Measurements from ENCODE around the gene PRR23E. TPM values are rescaled to one million over a fixed set of nuclear protein-coding genes. Genes with fewer than 3 reads are reported as not detected.

Gene PRR23E
- total RNA-seq, 1 experiment from 2014 or later: not detected

- Histone ChIP-seq H3K4me3 (no peak overlapping the region), H3K36me3 (no peaks in the 10 kb centered on the region), H3K27me3 (0 out of 2 replicates have a peak, but pooled peaks cover 6% of the 10 kb centered on the region), H3K27ac (no peak overlapping the region), H3K4me1 (no peaks in the 10 kb centered on the region), H3K9me3 (replicated peaks) (no peaks in the 10 kb centered on the region)
- no peak for DNase-seq
Observed at GRCh38 chr3:127214975-127215374, 22.0 kb downstream of the PRR23E start.

- 0 out of 2 replicates have a peak, but pooled peaks cover 6% of the 10 kb centered on the region for H3K27me3 ChIP-seq
- no peak overlapping the region for H3K27ac ChIP-seq
- H3K36me3 ChIP-seq: no peaks in the 10 kb centered on the region
- no peaks in the 10 kb centered on the region for H3K9me3 ChIP-seq (replicated peaks)
- H3K4me1 ChIP-seq: no peaks in the 10 kb centered on the region
- no peak for DNase-seq
- H3K4me3 ChIP-seq: no peak overlapping the region
Observed at GRCh38 chr3:127215714-127216414, 22.9 kb downstream of the PRR23E start.

DNA sequence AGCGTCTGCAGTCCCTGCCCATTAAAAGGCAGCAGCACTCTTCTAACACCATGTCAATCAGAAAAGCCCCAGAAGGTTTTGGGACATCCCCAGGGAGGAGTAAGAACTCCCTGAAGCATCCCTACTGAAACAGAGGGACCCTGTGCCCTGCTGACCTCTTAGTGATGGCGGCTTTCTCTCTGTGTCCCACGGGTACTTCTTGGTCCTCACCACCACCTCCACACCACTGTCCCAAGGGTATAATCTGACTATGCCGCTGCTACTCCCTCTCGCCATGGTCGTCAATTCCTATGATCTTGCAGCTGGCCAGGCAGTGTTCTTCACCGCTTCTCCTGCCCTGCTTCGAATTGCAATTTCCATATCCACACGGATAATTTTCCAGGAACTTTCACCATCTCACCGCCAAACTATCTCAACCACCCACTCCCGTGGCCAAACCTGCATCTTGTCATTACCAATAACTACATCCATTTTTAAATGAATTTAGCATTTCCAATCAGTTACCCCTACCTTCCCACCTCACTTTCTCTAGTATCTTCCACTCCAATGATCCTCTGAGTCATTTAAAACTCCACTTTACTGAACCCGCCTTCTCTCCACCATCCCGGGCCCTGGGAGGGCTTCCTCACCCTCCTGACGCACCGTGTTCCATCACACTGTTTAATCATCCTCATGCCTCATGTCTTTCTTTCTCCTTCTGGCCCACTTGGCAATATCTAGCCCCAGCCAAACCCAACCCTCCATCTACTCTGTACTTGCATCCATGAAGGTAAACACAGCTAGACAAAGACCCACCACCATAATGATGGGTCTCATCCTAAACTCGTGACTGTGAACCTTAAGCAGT is 23.7 kb downstream of the PRR23E start:
- Histone ChIP-seq H3K4me1 (peaks cover 2% of the 10 kb centered on the region; the same call in 1 of the 2 replicates), H3K4me3 (no peak overlapping the region), H3K27ac (no peak overlapping the region), H3K27me3 (0 out of 2 replicates have a peak, but pooled peaks cover 6% of the 10 kb centered on the region), H3K9me3 (replicated peaks) (no peaks in the 10 kb centered on the region), H3K36me3 (no peaks in the 10 kb centered on the region)
- no peak for DNase-seq

- H3K27me3 ChIP-seq: 0 out of 2 replicates have a peak, but pooled peaks cover 6% of the 10 kb centered on the region
- H3K27ac ChIP-seq: no peak overlapping the region
- H3K4me3 ChIP-seq: no peak overlapping the region
- no peak for DNase-seq
- H3K36me3 ChIP-seq: no peaks in the 10 kb centered on the region
- H3K4me1 ChIP-seq: peaks cover 6% of the 10 kb centered on the region; the same call in 1 of the 2 replicates
- no peaks in the 10 kb centered on the region for H3K9me3 ChIP-seq (replicated peaks)
Observed at GRCh38 chr3:127217596-127218453, 24.9 kb downstream of the PRR23E start.

DNA sequence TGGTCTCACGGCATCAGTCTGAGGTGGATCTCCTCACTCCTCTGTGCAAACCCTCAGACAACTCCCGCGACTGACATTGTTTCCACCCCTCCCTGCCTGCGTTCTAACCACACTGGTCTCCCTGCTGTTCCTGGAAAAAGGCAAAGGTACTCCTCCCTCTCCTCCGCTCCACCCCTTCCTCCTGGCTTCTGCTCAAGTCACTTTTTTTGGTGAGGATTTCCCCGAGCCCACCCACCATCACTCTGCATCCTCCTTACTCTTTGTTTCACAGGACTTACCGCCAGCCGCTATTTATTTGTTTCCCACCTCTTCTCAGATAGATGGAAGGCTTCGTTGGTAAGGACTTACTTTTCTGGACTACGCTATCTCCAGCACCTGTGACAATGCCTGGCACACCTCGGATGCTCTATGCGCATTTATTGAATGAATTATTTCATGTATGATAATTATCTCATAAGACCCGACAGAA is 25.6 kb downstream of the PRR23E start:
- Histone ChIP-seq H3K36me3 (no peaks in the 10 kb centered on the region), H3K4me3 (no peak overlapping the region), H3K4me1 (peaks cover 6% of the 10 kb centered on the region; the same call in 1 of the 2 replicates), H3K27me3 (0 out of 2 replicates have a peak, but pooled peaks cover 6% of the 10 kb centered on the region), H3K9me3 (replicated peaks) (no peaks in the 10 kb centered on the region), H3K27ac (no peak overlapping the region)
- no peak for DNase-seq

DNA sequence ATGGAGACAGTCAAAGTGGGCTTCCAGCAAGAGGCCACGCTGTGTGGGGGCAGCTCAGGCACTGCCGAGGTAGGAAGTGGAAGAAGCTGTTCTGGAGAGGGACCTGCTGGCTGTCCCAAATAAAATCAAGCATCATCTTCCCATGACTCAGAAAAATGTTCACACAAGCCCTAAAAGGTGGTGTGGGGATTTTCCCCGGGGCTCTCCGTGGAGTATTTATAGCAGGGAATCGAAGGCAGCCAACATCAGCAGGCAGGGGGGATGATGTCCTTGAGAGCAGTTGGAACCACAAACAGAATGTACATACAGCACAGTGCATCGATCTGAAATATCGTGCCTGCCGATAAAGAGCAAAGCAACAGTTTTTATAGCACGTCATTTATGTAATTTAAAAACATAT is 27.6 kb downstream of the PRR23E start:
- DNase-seq: no peak
- H3K36me3 ChIP-seq: no peaks in the 10 kb centered on the region
- peaks cover 5% of the 10 kb centered on the region for H3K9me3 ChIP-seq (replicated peaks)
- 0 out of 2 replicates have a peak, but pooled peaks cover 6% of the 10 kb centered on the region for H3K27me3 ChIP-seq
- no peak overlapping the region for H3K4me3 ChIP-seq
- peaks cover 6% of the 10 kb centered on the region; the same call in 1 of the 2 replicates for H3K4me1 ChIP-seq
- H3K27ac ChIP-seq: no peak overlapping the region

DNA sequence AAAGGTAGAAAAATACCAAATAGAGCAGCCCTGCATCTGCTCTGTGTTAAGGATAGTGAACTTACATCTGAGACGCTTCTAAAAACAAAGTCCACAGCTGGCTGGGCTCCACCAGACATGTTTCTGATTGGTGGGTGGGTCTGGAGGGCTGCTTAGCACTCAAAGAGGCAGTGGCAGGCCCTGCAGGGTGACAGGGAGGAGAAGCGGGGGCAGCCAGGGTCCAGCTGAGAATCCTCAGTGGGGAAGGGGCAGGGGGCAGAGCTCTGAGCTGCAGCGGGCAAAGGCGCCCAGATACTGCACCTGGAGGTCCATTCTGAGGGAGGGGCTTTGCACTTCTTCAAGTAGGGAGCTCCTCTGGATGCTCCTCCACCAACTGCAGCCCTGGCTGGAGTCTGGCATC is 28.1 kb downstream of the PRR23E start:
- H3K4me1 ChIP-seq: peaks cover 6% of the 10 kb centered on the region; the same call in 1 of the 2 replicates
- DNase-seq: no peak
- no peaks in the 10 kb centered on the region for H3K36me3 ChIP-seq
- no peak overlapping the region for H3K4me3 ChIP-seq
- peaks cover 6% of the 10 kb centered on the region for H3K9me3 ChIP-seq (replicated peaks)
- H3K27me3 ChIP-seq: 0 out of 2 replicates have a peak, but pooled peaks cover 6% of the 10 kb centered on the region
- H3K27ac ChIP-seq: no peak overlapping the region

DNA sequence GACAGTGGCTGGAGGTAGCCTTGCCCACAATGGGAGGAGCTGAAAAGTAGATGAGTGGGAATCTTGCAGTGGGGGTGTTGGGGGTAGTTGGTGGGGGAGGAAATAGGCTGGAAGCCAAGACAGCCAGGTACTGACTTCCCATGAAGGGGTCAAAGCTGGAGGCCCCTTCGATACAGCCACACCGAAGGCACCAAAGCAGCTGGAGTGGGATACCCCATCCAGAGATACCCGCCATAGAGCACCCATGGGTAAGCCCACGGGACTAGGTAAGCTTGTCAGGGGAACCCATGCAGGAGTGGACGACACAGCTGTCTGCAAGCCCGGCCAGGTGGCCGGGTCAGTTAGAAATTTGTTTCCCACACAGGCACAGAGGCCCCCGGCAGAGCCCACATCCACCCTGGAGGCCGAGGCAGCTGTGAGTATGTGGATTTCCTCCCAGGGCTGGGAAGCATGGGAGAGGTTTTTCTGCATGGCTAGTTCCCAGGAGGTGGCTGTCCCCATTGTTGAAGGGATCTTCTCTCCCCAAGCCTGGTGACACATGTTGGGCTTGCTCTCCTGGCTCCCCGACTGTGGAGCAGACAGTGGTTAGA is 28.6 kb downstream of the PRR23E start:
- DNase-seq: peak; percentile 35 to 61
- H3K36me3 ChIP-seq: no peaks in the 10 kb centered on the region
- H3K27me3 ChIP-seq: 0 out of 2 replicates have a peak, but pooled peaks cover 6% of the 10 kb centered on the region
- H3K4me1 ChIP-seq: peaks cover 6% of the 10 kb centered on the region; the same call in 1 of the 2 replicates
- no peak overlapping the region for H3K4me3 ChIP-seq
- no peak overlapping the region; the same call in 1 of the 2 replicates for H3K27ac ChIP-seq
- peaks cover 6% of the 10 kb centered on the region for H3K9me3 ChIP-seq (replicated peaks)

GRCh38 chr3:127222163-127222562 is 29.2 kb downstream of the PRR23E start:
- H3K36me3 ChIP-seq: no peaks in the 10 kb centered on the region
- H3K4me3 ChIP-seq: no peak overlapping the region
- no peak for DNase-seq
- H3K4me1 ChIP-seq: peaks cover 6% of the 10 kb centered on the region; the same call in 1 of the 2 replicates
- peaks cover 6% of the 10 kb centered on the region for H3K9me3 ChIP-seq (replicated peaks)
- H3K27me3 ChIP-seq: 0 out of 2 replicates have a peak, but pooled peaks cover 6% of the 10 kb centered on the region
- H3K27ac ChIP-seq: no peak overlapping the region; the same call in 1 of the 2 replicates

GRCh38 chr3:127222664-127223063 is 29.7 kb downstream of the PRR23E start:
- Histone ChIP-seq H3K9me3 (replicated peaks) (peaks cover 6% of the 10 kb centered on the region), H3K4me3 (no peak overlapping the region), H3K27ac (no peak overlapping the region), H3K27me3 (0 out of 2 replicates have a peak, but pooled peaks cover 6% of the 10 kb centered on the region), H3K36me3 (no peaks in the 10 kb centered on the region), H3K4me1 (peaks cover 6% of the 10 kb centered on the region; the same call in 1 of the 2 replicates)
- no peak for DNase-seq

- DNase-seq: no peak
- Histone ChIP-seq H3K9me3 (replicated peaks) (peaks cover 6% of the 10 kb centered on the region), H3K4me3 (no peak overlapping the region), H3K27ac (no peak overlapping the region), H3K36me3 (no peaks in the 10 kb centered on the region), H3K4me1 (peaks cover 6% of the 10 kb centered on the region; the same call in 1 of the 2 replicates), H3K27me3 (no peaks in the 10 kb centered on the region)
Observed at GRCh38 chr3:127224118-127224517, 31.2 kb downstream of the PRR23E start.

DNA sequence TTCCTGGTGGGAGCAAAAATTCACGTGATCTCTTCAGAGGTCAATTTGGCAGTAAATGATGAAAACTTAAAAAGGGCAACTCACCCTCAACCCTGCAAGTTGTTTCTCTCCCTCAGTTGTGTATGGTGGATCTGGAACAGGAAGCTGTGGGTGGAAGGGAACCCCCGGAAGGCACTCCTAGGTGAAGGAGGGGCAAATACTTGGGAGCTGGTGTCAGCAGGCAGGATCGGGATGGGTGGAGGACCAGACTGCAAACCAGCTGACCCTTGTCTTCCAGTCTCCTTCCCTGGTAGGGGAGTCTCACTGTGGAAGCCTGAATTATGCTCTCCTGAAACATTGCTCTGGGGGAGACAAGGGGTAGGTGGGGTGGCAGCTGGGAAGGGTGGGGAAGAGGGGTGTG is 33.5 kb downstream of the PRR23E start:
- no peak for DNase-seq
- Histone ChIP-seq H3K27ac (no peak overlapping the region), H3K4me1 (peaks cover 6% of the 10 kb centered on the region; the same call in 1 of the 2 replicates), H3K9me3 (replicated peaks) (peaks cover 6% of the 10 kb centered on the region), H3K4me3 (no peak overlapping the region), H3K36me3 (no peaks in the 10 kb centered on the region), H3K27me3 (no peaks in the 10 kb centered on the region)

DNA sequence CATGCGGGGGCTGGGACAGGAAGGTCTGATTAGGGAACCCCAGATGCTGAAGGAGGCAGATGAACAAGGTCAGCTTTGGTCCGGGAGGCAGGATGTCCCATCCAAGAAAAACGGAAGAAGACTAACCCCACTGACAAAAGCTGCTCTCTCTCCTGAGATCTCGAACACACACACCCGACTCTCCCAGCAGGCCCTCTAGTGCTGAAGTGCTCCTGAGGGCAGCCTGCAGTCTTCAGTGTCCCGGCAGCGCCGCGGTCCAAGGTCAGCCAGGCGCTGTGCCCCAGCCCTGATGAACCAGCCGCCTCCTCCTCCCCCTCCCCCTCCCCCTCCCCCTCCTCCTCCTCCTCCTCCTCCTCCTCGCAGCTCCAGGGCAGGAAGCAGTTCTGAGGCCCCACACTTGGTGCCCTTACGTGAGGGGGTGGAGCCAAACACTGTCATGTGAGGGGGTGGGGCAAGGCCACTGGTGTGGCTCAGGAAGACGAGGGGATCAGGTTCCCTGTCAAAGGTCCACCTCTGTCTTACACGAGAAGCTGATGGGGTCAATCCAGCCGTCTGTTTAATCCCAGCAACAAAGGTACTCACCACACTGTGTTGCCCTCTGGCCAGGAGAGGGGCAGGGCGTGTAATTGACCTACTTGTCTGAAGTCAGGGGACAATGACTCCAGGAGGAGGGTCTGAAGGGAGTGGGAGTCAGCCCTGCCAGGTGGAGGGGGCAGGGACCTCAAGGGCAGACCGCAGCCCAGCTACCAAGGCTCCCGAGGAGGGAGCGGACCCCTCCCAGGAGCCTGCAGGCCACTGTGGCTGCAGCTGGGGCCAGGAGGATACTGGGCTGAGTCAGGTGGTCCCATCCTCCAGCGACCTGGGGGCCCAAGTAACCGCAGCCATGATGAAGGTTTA is 34.3 kb downstream of the PRR23E start:
- Histone ChIP-seq H3K4me1 (no peaks in the 10 kb centered on the region), H3K36me3 (no peaks in the 10 kb centered on the region), H3K9me3 (replicated peaks) (peaks cover 6% of the 10 kb centered on the region), H3K27ac (no peak overlapping the region), H3K27me3 (no peaks in the 10 kb centered on the region), H3K4me3 (no peak overlapping the region)
- no peak for DNase-seq

Data from SJCRH30 (cell line).